H9 (cell line): ENCODE measurements around the gene IMPA2. TPM values are rescaled to one million over a fixed set of nuclear protein-coding genes. Genes with fewer than 3 reads are reported as not detected.

Experiments
- DNase-seq: peaks from one replicate; pipeline ENCODE4 v3.0.0-alpha.2; 2017
- H2AFZ ChIP-seq: one replicate; pipeline ENCODE4 v1.6.1; 2013; ENCODE audit warnings: mild to moderate bottlenecking, low read length, control low read depth, moderate library complexity
- H2AK5ac ChIP-seq: 2 replicates; pipeline ENCODE4 v1.6.1; 2013; ENCODE audit warnings: low read length, control low read depth, mixed read lengths; ENCODE audit not compliant: insufficient read length
- H2BK120ac ChIP-seq: one replicate; pipeline ENCODE4 v1.6.1; 2013; ENCODE audit warnings: low read depth, mild to moderate bottlenecking, low read length, control low read depth, inconsistent platforms; ENCODE audit not compliant: poor library complexity, severe bottlenecking
- H2BK12ac ChIP-seq: 2 replicates; pipeline ENCODE4 v1.6.1; 2013; ENCODE audit warnings: low read length, control low read depth, mixed read lengths, low read depth; ENCODE audit not compliant: insufficient read length
- H2BK15ac ChIP-seq: 2 replicates; pipeline ENCODE4 v1.6.1; 2013; ENCODE audit warnings: low read depth, low read length, control low read depth
- H2BK20ac ChIP-seq: one replicate; pipeline ENCODE4 v1.6.1; 2013; ENCODE audit warnings: low read depth, mild to moderate bottlenecking, low read length, control low read depth, inconsistent platforms; ENCODE audit not compliant: poor library complexity, severe bottlenecking
- H2BK5ac ChIP-seq: 2 replicates; pipeline ENCODE4 v1.6.1; 2013; ENCODE audit warnings: low read length, control low read depth, mixed read lengths; ENCODE audit not compliant: insufficient read length
- H3K14ac ChIP-seq: 2 replicates; pipeline ENCODE4 v1.6.1; 2013; ENCODE audit warnings: low read length, control low read depth; ENCODE audit not compliant: insufficient read depth
- H3K18ac ChIP-seq: 2 replicates; pipeline ENCODE4 v1.6.1; 2013; ENCODE audit warnings: low read depth, mild to moderate bottlenecking, mixed read lengths, low read length, control low read depth; ENCODE audit not compliant: insufficient read length
- H3K23ac ChIP-seq: 2 replicates; pipeline ENCODE4 v1.6.1; 2013; ENCODE audit warnings: low read length, control low read depth, mixed read lengths, low read depth; ENCODE audit not compliant: insufficient read length
- H3K23me2 ChIP-seq: 2 replicates; pipeline ENCODE4 v1.6.1; 2013; ENCODE audit warnings: low read depth, mild to moderate bottlenecking, mixed read lengths, low read length, control low read depth; ENCODE audit not compliant: insufficient read length, poor library complexity, severe bottlenecking
- H3K27ac ChIP-seq: 2 replicates; pipeline ENCODE4 v1.5.1; 2013; ENCODE audit warnings: low read length, control low read depth, mixed read lengths, low read depth; ENCODE audit not compliant: insufficient read length
- H3K27me3 ChIP-seq: 2 replicates; pipeline ENCODE4 v1.6.1; 2013; ENCODE audit warnings: low read length, control low read depth, inconsistent platforms; ENCODE audit not compliant: insufficient read depth
- H3K4ac ChIP-seq: 2 replicates; pipeline ENCODE4 v1.6.1; 2013; ENCODE audit warnings: low read depth, mild to moderate bottlenecking, control low read depth, inconsistent platforms, low read length, moderate library complexity
- H3K4me1 ChIP-seq: 2 replicates; pipeline ENCODE4 v1.6.1; 2013; ENCODE audit warnings: low read length, control low read depth, inconsistent platforms; ENCODE audit not compliant: insufficient read depth
- H3K4me2 ChIP-seq: 2 replicates; pipeline ENCODE4 v1.6.1; 2013; ENCODE audit warnings: low read length, control low read depth, mixed read lengths; ENCODE audit not compliant: insufficient read length, insufficient read depth
- H3K56ac ChIP-seq: 2 replicates; pipeline ENCODE4 v1.6.1; 2013; ENCODE audit warnings: low read depth, mild to moderate bottlenecking, mixed read lengths, low read length, control low read depth; ENCODE audit not compliant: insufficient read length
- H3K79me1 ChIP-seq: 2 replicates; pipeline ENCODE4 v1.6.1; 2013; ENCODE audit warnings: low read depth, mild to moderate bottlenecking, moderate library complexity, low read length, control low read depth, inconsistent platforms; ENCODE audit not compliant: insufficient read depth, poor library complexity, severe bottlenecking
- H3K79me2 ChIP-seq: 2 replicates; pipeline ENCODE4 v1.6.1; 2013; ENCODE audit warnings: low read length, control low read depth, inconsistent platforms; ENCODE audit not compliant: insufficient read depth
- H3K9ac ChIP-seq: 2 replicates; pipeline ENCODE4 v1.6.1; 2013; ENCODE audit warnings: low read length, control low read depth, mixed read lengths; ENCODE audit not compliant: insufficient read length; ENCODE audit errors: extremely low read depth
- H3K9me3 ChIP-seq: one replicate; pipeline ENCODE4 v1.6.1; 2013; ENCODE audit warnings: low read depth, low read length, inconsistent platforms; ENCODE audit not compliant: control insufficient read depth
- H3T11ph ChIP-seq: one replicate; pipeline ENCODE4 v1.6.1; 2013; ENCODE audit warnings: mild to moderate bottlenecking, low read length, control low read depth, inconsistent platforms
- H4K20me1 ChIP-seq: one replicate; pipeline ENCODE4 v1.6.1; 2013; ENCODE audit not compliant: control insufficient read depth, insufficient read length, insufficient read depth
- H4K5ac ChIP-seq: 2 replicates; pipeline ENCODE4 v1.6.1; 2013; ENCODE audit warnings: low read depth, mild to moderate bottlenecking, mixed read lengths, low read length, control low read depth; ENCODE audit not compliant: insufficient read length
- H4K8ac ChIP-seq: replicated peaks from 2 replicates; pipeline ENCODE4 v1.6.1; 2013; ENCODE audit warnings: low read length, control low read depth, mixed read lengths, low read depth; ENCODE audit not compliant: insufficient read length
- H4K91ac ChIP-seq: 2 replicates; pipeline ENCODE4 v1.6.1; 2013; ENCODE audit warnings: low read depth, mild to moderate bottlenecking, moderate library complexity, mixed read lengths, low read length, control low read depth; ENCODE audit not compliant: insufficient read length
- H3K27ac Mint-ChIP-seq, 3 experiments: 2 replicates in 2 of 3; 3 replicates in 1 of 3; pipeline ENCODE4 v1.8.0; 2020 to 2021; ENCODE audit warnings: mixed read lengths in 3 of 3, mild to moderate bottlenecking in 1 of 3, moderate library complexity in 1 of 3
- H3K27me3 Mint-ChIP-seq: 2 replicates; pipeline ENCODE4 v1.8.0; 2021; ENCODE audit warnings: low read depth, mild to moderate bottlenecking, moderate library complexity, mixed read lengths
- H3K36me3 Mint-ChIP-seq, 3 experiments: 2 replicates in 2 of 3; 3 replicates in 1 of 3; pipeline ENCODE4 v1.8.0; 2020 to 2021; ENCODE audit warnings: low read depth in 3 of 3, mixed read lengths in 3 of 3; ENCODE audit not compliant: insufficient read depth in 1 of 3
- H3K4me1 Mint-ChIP-seq, 2 experiments: 2 replicates each; pipeline ENCODE4 v1.8.0; 2020; ENCODE audit warnings: mixed read lengths in 2 of 2
- H3K4me3 Mint-ChIP-seq, 2 experiments: 2 replicates in 1 of 2; 3 replicates in 1 of 2; pipeline ENCODE4 v1.8.0; 2020 to 2021; ENCODE audit warnings: mild to moderate bottlenecking in 2 of 2, mixed read lengths in 2 of 2, moderate library complexity in 1 of 2
- H3K9me3 Mint-ChIP-seq, 2 experiments: 2 replicates in 1 of 2; 3 replicates in 1 of 2; pipeline ENCODE4 v1.8.0; 2020; ENCODE audit warnings: mild to moderate bottlenecking in 2 of 2, mixed read lengths in 2 of 2, moderate library complexity in 1 of 2
- WGBS: extraction: QIAGEN DNeasy Blood & Tissue Kit; methylation state at CpG from one replicate; pipeline ENCODE4 v1.1.7; 2013; ENCODE audit warnings: missing lambda C conversion rate, low lambda C conversion rate, mixed read lengths; ENCODE audit not compliant: insufficient read length; ENCODE audit errors: extremely low coverage; 5-methylcytosine and 5-hydroxymethylcytosine counted together
- total RNA-seq: library from RNA; stranded (reverse); gene quantifications from 2 replicates; pipeline ENCODE4 v1.2.1, GENCODE V29; 2021
- TF ChIP-seq, protein P1 (sequence below): fragments of 200-600 bp; sonication (generic); conservative IDR thresholded peaks from 3 replicates; pipeline ENCODE4 v1.8.0; 2021; ENCODE audit warnings: antibody characterized with exemption, mild to moderate bottlenecking

Gene IMPA2
- total RNA-seq, 1 experiment from 2014 or later, result 73.8 TPM

- WGBS, result no CpG with 5 or more reads among the region's 3 CpGs
- no peaks in the 10 kb centered on the region for H3K23me2 ChIP-seq
- no peak overlapping the region for H4K91ac ChIP-seq
Observed at GRCh38 chr18:12012697-12013096, 31.4 kb downstream of the IMPA2 start.

More at GRCh38 chr18:12012697-12013096, 31.4 kb downstream of the IMPA2 start:
- H3K9ac ChIP-seq, result no peak overlapping the region
- no peak overlapping the region for H3K4ac ChIP-seq
- TF ChIP-seq, protein P1, sequence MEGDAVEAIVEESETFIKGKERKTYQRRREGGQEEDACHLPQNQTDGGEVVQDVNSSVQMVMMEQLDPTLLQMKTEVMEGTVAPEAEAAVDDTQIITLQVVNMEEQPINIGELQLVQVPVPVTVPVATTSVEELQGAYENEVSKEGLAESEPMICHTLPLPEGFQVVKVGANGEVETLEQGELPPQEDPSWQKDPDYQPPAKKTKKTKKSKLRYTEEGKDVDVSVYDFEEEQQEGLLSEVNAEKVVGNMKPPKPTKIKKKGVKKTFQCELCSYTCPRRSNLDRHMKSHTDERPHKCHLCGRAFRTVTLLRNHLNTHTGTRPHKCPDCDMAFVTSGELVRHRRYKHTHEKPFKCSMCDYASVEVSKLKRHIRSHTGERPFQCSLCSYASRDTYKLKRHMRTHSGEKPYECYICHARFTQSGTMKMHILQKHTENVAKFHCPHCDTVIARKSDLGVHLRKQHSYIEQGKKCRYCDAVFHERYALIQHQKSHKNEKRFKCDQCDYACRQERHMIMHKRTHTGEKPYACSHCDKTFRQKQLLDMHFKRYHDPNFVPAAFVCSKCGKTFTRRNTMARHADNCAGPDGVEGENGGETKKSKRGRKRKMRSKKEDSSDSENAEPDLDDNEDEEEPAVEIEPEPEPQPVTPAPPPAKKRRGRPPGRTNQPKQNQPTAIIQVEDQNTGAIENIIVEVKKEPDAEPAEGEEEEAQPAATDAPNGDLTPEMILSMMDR, result no peak
- no peak overlapping the region for H3K18ac ChIP-seq
- H2BK5ac ChIP-seq, result no peak overlapping the region
- no peaks in the 10 kb centered on the region for H3K4me1 ChIP-seq
- H4K5ac ChIP-seq, result no peak overlapping the region
- no peak overlapping the region for H3K27ac ChIP-seq
- no peak overlapping the region for H3K14ac ChIP-seq
- Mint-ChIP-seq H3K36me3 (peaks cover 47 to 84% (median 65%) of the 10 kb centered on the region in 3 experiments), H3K9me3 (no peaks in the 10 kb centered on the region), H3K27ac (peak overlapping the region; percentile 14 to 81 (median 71); a peak in 3 of 7 replicates), H3K4me1 (peaks cover 2 to 5% of the 10 kb centered on the region in 2 experiments; a peak in 2 of 4 replicates), H3K4me3 (no peak overlapping the region), H3K27me3 (no peaks in the 10 kb centered on the region; the same call in 1 of the 2 replicates)
- no peak for DNase-seq
- no peak overlapping the region for H3K4me2 ChIP-seq
- H2BK120ac ChIP-seq, result no peak overlapping the region
- H3T11ph ChIP-seq, result no peak overlapping the region
- H2BK12ac ChIP-seq, result no peak overlapping the region
- no peak overlapping the region for H2AK5ac ChIP-seq
- H2BK15ac ChIP-seq, result no peak overlapping the region
- no peaks in the 10 kb centered on the region for H3K79me1 ChIP-seq
- no peak overlapping the region for H2BK20ac ChIP-seq
- H3K79me2 ChIP-seq, result no peaks in the 10 kb centered on the region
- no peaks in the 10 kb centered on the region for H3K27me3 ChIP-seq
- no peak overlapping the region for H2AFZ ChIP-seq
- H4K8ac ChIP-seq, result no peak overlapping the region
- H3K23ac ChIP-seq, result no peak overlapping the region
- no peaks in the 10 kb centered on the region for H3K9me3 ChIP-seq
- no peak overlapping the region for H3K56ac ChIP-seq
- H4K20me1 ChIP-seq, result no peaks in the 10 kb centered on the region
